HEK293 (cell line): ENCODE results near the gene PIK3C2A.

Experiments used
- CTCF ChIA-PET: fragments of 350-600 bp; formaldehyde crosslinking; extraction: SDS; loops from one replicate; lab custom pipeline; 2021; ENCODE audit warnings: antibody characterized with exemption; lab: Yijun Ruan, JAX
- POLR2A ChIA-PET: fragments of 300-600 bp; formaldehyde crosslinking; extraction: SDS; loops from one replicate; lab custom pipeline; 2020; ENCODE audit warnings: antibody characterized with exemption, inconsistent platforms; lab: Yijun Ruan, JAX
- H3K27ac ChIP-seq: fragments of 200-500 bp; sonication (Bioruptor generic); 2 replicates; pipeline ENCODE4 v1.5.1; 2014; ENCODE audit warnings: low read depth, low read length, control low read depth, inconsistent platforms; ENCODE audit errors: extremely low read depth
- H3K36me3 ChIP-seq, 2 experiments: fragments of 200-500 bp in 1 of 2; sonication (Bioruptor generic) in 1 of 2; 1 replicate in 1 of 2; 2 replicates in 1 of 2; pipeline ENCODE4 v1.5.1; 2014 to 2017; ENCODE audit warnings: inconsistent platforms in 2 of 2, low read length in 2 of 2; ENCODE audit not compliant: control insufficient read depth in 2 of 2, insufficient read depth in 1 of 2
- H3K4me1 ChIP-seq: fragments of 200-500 bp; sonication (Bioruptor generic); 2 replicates; pipeline ENCODE4 v1.5.1; 2014; ENCODE audit warnings: mild to moderate bottlenecking, low read length, inconsistent platforms; ENCODE audit not compliant: control insufficient read depth, insufficient read depth
- H3K4me3 ChIP-seq: 2 replicates; pipeline ENCODE4 v1.5.1; 2011; ENCODE audit warnings: low read depth, mild to moderate bottlenecking, control low read depth, low read length, moderate library complexity
- H3K9me3 ChIP-seq: fragments of 200-500 bp; sonication (Bioruptor generic); 2 replicates; pipeline ENCODE4 v1.5.1; 2014; ENCODE audit warnings: low read depth, low read length, inconsistent platforms; ENCODE audit not compliant: control insufficient read depth, insufficient read depth
- HOXA7 ChIP-seq: sonication (generic); formaldehyde crosslinking; IDR thresholded peaks from 2 replicates; pipeline ENCODE4 v1.8.1; 2022; ENCODE audit warnings: missing genetic modification reagents, borderline replicate concordance
- OVOL3 ChIP-seq: fragments of 450-650 bp; formaldehyde crosslinking; IDR thresholded peaks from 2 replicates; pipeline ENCODE4 v1.5.1; 2016; ENCODE audit warnings: missing biosample characterization, missing genetic modification characterization
- PRDM10 ChIP-seq: fragments of 450-650 bp; formaldehyde crosslinking; IDR thresholded peaks from 2 replicates; pipeline ENCODE4 v1.5.1; 2016; ENCODE audit warnings: missing biosample characterization, missing genetic modification characterization
- SP7 ChIP-seq: fragments of 450-650 bp; formaldehyde crosslinking; IDR thresholded peaks from 2 replicates; pipeline ENCODE4 v1.5.1; 2016; ENCODE audit warnings: missing biosample characterization, missing genetic modification characterization
- ZFHX2 ChIP-seq: fragments of 450-650 bp; formaldehyde crosslinking; conservative IDR thresholded peaks from 2 replicates; pipeline ENCODE4 v1.5.1; 2016; ENCODE audit warnings: missing biosample characterization, missing genetic modification characterization
- ZFP37 ChIP-seq: fragments of 450-650 bp; formaldehyde crosslinking; IDR thresholded peaks from 2 replicates; pipeline ENCODE4 v1.5.1; 2016; ENCODE audit warnings: missing biosample characterization, missing genetic modification characterization
- ZNF146 ChIP-seq: fragments of 450-650 bp; formaldehyde crosslinking; IDR thresholded peaks from 2 replicates; pipeline ENCODE4 v1.5.1; 2016; ENCODE audit warnings: missing biosample characterization, missing genetic modification characterization
- ZNF169 ChIP-seq: fragments of 450-650 bp; formaldehyde crosslinking; IDR thresholded peaks from 2 replicates; pipeline ENCODE4 v1.5.1; 2016; ENCODE audit warnings: missing biosample characterization, missing genetic modification characterization
- ZNF184 ChIP-seq: fragments of 450-650 bp; IDR thresholded peaks from 2 replicates; pipeline ENCODE4 v1.5.1; 2018; ENCODE audit warnings: missing biosample characterization, mild to moderate bottlenecking, missing genetic modification characterization
- ZNF266 ChIP-seq: fragments of 450-650 bp; formaldehyde crosslinking; IDR thresholded peaks from 2 replicates; pipeline ENCODE4 v1.5.1; 2016; ENCODE audit warnings: missing biosample characterization, missing genetic modification characterization, low read depth
- ZNF280D ChIP-seq: fragments of 450-650 bp; formaldehyde crosslinking; IDR thresholded peaks from 2 replicates; pipeline ENCODE4 v1.5.1; 2016; ENCODE audit warnings: missing biosample characterization, missing genetic modification characterization
- ZNF335 ChIP-seq: fragments of 450-650 bp; formaldehyde crosslinking; conservative IDR thresholded peaks from 2 replicates; pipeline ENCODE4 v1.5.1; 2016; ENCODE audit warnings: missing biosample characterization, missing genetic modification characterization
- ZNF398 ChIP-seq: fragments of 450-650 bp; formaldehyde crosslinking; IDR thresholded peaks from 2 replicates; pipeline ENCODE4 v1.5.1; 2017; ENCODE audit warnings: missing biosample characterization, missing genetic modification characterization
- ZNF404 ChIP-seq: fragments of 450-650 bp; formaldehyde crosslinking; IDR thresholded peaks from 2 replicates; pipeline ENCODE4 v1.5.1; 2017; ENCODE audit warnings: missing biosample characterization, missing genetic modification characterization
- ZNF433 ChIP-seq: fragments of 450-650 bp; formaldehyde crosslinking; IDR thresholded peaks from 2 replicates; pipeline ENCODE4 v1.5.1; 2016; ENCODE audit warnings: missing biosample characterization, missing genetic modification characterization, low read depth
- ZNF521 ChIP-seq: fragments of 450-650 bp; formaldehyde crosslinking; IDR thresholded peaks from 2 replicates; pipeline ENCODE4 v1.5.1; 2017; ENCODE audit warnings: missing biosample characterization, mild to moderate bottlenecking, missing genetic modification characterization
- ZNF670 ChIP-seq: fragments of 450-650 bp; formaldehyde crosslinking; IDR thresholded peaks from 2 replicates; pipeline ENCODE4 v1.5.1; 2016; ENCODE audit warnings: missing biosample characterization, missing genetic modification characterization, low read depth
- ZNF792 ChIP-seq: fragments of 450-650 bp; formaldehyde crosslinking; IDR thresholded peaks from 2 replicates; pipeline ENCODE4 v1.5.1; 2016; ENCODE audit warnings: missing biosample characterization, missing genetic modification characterization
- ZNF837 ChIP-seq: fragments of 450-650 bp; formaldehyde crosslinking; IDR thresholded peaks from 2 replicates; pipeline ENCODE4 v1.5.1; 2016; ENCODE audit warnings: missing biosample characterization, missing genetic modification characterization
- TF ChIP-seq, protein P1 (sequence below): fragments of 450-650 bp; formaldehyde crosslinking; IDR thresholded peaks from 2 replicates; pipeline ENCODE4 v1.5.1; 2016; ENCODE audit warnings: missing biosample characterization, missing genetic modification characterization, borderline replicate concordance
- TF ChIP-seq, protein P2 (sequence below): fragments of 450-650 bp; IDR thresholded peaks from 2 replicates; pipeline ENCODE4 v1.5.1; 2018; ENCODE audit warnings: missing biosample characterization, mild to moderate bottlenecking, missing genetic modification characterization
- TF ChIP-seq, protein P3 (sequence below): fragments of 450-650 bp; formaldehyde crosslinking; IDR thresholded peaks from 2 replicates; pipeline ENCODE4 v1.5.1; 2016; ENCODE audit warnings: missing biosample characterization, missing genetic modification characterization

The PIK3C2A gene

DNA sequence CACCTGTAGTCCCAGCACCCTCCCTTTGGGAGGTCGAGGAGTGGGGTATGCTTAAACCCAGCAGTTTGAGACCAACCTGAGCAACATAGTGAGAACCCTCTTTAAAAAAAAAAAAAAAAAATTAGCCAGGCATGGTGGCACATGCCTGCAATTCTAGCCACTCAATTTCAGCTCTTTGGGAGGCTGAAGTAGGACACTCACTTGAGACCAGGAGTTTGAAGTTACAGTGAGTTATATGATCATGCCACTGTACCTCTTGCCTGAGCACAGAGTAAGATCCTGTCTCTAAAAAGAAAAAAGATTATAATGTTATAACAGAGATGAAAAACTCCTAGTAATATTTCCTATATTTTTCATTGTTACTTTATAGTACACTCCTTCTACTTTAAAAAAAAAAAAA is 23.9 kb downstream of the PIK3C2A start:
- CTCF ChIA-PET: interaction anchor here (0.6 kb wide), 1 partner anchor 362 kb away, joined by 4 read pairs; no protein-coding TSS in a partner anchor
- POLR2A ChIA-PET: no interaction called here
- Histone ChIP-seq H3K9me3 (no peaks in the 10 kb centered on the region), H3K4me1 (no peaks in the 10 kb centered on the region), H3K36me3 (no peaks in the 10 kb centered on the region; a peak in 1 of 3 replicates), H3K27ac (no peak overlapping the region), H3K4me3 (no peak overlapping the region)
- TF ChIP-seq OVOL3 (tag by site-specific recombination): no peak
- TF ChIP-seq, protein P1, sequence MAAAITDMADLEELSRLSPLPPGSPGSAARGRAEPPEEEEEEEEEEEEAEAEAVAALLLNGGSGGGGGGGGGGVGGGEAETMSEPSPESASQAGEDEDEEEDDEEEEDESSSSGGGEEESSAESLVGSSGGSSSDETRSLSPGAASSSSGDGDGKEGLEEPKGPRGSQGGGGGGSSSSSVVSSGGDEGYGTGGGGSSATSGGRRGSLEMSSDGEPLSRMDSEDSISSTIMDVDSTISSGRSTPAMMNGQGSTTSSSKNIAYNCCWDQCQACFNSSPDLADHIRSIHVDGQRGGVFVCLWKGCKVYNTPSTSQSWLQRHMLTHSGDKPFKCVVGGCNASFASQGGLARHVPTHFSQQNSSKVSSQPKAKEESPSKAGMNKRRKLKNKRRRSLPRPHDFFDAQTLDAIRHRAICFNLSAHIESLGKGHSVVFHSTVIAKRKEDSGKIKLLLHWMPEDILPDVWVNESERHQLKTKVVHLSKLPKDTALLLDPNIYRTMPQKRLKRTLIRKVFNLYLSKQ: no peak
- TF ChIP-seq, protein P2, sequence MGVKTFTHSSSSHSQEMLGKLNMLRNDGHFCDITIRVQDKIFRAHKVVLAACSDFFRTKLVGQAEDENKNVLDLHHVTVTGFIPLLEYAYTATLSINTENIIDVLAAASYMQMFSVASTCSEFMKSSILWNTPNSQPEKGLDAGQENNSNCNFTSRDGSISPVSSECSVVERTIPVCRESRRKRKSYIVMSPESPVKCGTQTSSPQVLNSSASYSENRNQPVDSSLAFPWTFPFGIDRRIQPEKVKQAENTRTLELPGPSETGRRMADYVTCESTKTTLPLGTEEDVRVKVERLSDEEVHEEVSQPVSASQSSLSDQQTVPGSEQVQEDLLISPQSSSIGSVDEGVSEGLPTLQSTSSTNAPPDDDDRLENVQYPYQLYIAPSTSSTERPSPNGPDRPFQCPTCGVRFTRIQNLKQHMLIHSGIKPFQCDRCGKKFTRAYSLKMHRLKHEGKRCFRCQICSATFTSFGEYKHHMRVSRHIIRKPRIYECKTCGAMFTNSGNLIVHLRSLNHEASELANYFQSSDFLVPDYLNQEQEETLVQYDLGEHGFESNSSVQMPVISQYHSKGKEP (tag by site-specific recombination): no peak
- no peak for TF ChIP-seq ZNF792 (tag by site-specific recombination)
- TF ChIP-seq, protein P3, sequence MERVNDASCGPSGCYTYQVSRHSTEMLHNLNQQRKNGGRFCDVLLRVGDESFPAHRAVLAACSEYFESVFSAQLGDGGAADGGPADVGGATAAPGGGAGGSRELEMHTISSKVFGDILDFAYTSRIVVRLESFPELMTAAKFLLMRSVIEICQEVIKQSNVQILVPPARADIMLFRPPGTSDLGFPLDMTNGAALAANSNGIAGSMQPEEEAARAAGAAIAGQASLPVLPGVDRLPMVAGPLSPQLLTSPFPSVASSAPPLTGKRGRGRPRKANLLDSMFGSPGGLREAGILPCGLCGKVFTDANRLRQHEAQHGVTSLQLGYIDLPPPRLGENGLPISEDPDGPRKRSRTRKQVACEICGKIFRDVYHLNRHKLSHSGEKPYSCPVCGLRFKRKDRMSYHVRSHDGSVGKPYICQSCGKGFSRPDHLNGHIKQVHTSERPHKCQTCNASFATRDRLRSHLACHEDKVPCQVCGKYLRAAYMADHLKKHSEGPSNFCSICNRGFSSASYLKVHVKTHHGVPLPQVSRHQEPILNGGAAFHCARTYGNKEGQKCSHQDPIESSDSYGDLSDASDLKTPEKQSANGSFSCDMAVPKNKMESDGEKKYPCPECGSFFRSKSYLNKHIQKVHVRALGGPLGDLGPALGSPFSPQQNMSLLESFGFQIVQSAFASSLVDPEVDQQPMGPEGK (tag by site-specific recombination): no peak
- no peak for TF ChIP-seq ZFP37 (tag by site-specific recombination)
- TF ChIP-seq ZNF266 (tag by site-specific recombination): no peak
- TF ChIP-seq ZNF670 (tag by site-specific recombination): no peak
- no peak for TF ChIP-seq ZNF146 (tag by site-specific recombination)
- no peak for TF ChIP-seq HOXA7 (CRISPR knock-in tag)
- TF ChIP-seq ZNF169: no peak

DNA sequence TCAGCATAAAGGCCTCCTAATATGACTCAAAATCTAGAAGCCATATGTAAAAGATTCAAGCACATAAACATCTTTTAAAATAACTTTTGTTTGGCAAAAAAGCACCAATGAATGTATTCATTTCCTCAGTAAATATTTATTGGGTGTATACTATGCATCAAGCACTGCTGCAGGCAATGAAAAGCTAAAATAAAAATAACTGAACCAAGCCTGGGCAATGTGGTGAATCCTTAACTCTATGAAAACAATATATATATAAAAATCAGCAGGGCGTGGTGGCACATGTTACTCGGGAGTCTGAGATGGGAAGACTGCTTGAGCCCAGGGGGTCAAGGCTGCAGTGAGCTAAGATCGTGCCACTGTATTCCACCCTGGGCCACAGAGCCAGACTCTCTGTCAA is 27.8 kb downstream of the PIK3C2A start:
- Histone ChIP-seq H3K9me3 (no peaks in the 10 kb centered on the region), H3K4me1 (no peaks in the 10 kb centered on the region), H3K4me3 (no peak overlapping the region), H3K36me3 (no peaks in the 10 kb centered on the region; a peak in 1 of 3 replicates), H3K27ac (no peak overlapping the region)
- CTCF ChIA-PET: interaction anchor here (0.6 to 0.7 kb wide), 2 partner anchors 205 to 245 kb away, joined by 3 to 5 read pairs; no protein-coding TSS in a partner anchor
- POLR2A ChIA-PET: interaction anchor here (0.6 to 0.7 kb wide), 2 partner anchors 16 to 22 kb away, joined by 3 read pairs; no protein-coding TSS in a partner anchor
- no peak for TF ChIP-seq ZNF837
- no peak for TF ChIP-seq ZNF280D (tag by site-specific recombination)
- TF ChIP-seq ZNF335: no peak
- no peak for TF ChIP-seq ZNF433 (tag by site-specific recombination)
- no peak for TF ChIP-seq PRDM10
- TF ChIP-seq ZNF266 (tag by site-specific recombination): no peak
- no peak for TF ChIP-seq SP7 (tag by site-specific recombination)
- no peak for TF ChIP-seq ZNF184 (tag by site-specific recombination)
- no peak for TF ChIP-seq ZNF398 (tag by site-specific recombination)
- no peak for TF ChIP-seq ZNF521 (tag by site-specific recombination)
- no peak for TF ChIP-seq ZNF404 (tag by site-specific recombination)
- no peak for TF ChIP-seq ZFHX2 (tag by site-specific recombination)
